Astrocyte (in vitro differentiated cells and primary cell): ENCODE measurements around the gene PYGO2. TPM values are rescaled to one million over a fixed set of nuclear protein-coding genes. Genes with fewer than 3 reads are reported as not detected.

ENCODE experiments used
- DNase-seq: peaks from one replicate; pipeline ENCODE4 v3.0.0-alpha.2; 2010; ENCODE audit warnings: low read depth
- FAIRE-seq: peaks from 2 replicates; lab custom pipeline; 2011; peaks lifted over from hg19 to GRCh38; lab: Jason Lieb, UNC
- H2AFZ ChIP-seq: 2 replicates; pipeline ENCODE4 v1.6.0; 2012; ENCODE audit warnings: low read depth, low read length, inconsistent platforms
- H3K27ac ChIP-seq: 2 replicates; pipeline ENCODE4 v1.5.1; 2011; ENCODE audit warnings: low read depth, low read length, inconsistent platforms
- H3K27me3 ChIP-seq: 2 replicates; pipeline ENCODE4 v1.6.0; 2011; ENCODE audit warnings: low read length, inconsistent platforms; ENCODE audit not compliant: insufficient read depth
- H3K36me3 ChIP-seq: 2 replicates; pipeline ENCODE4 v1.5.1; 2011; ENCODE audit warnings: low read length, inconsistent platforms; ENCODE audit not compliant: insufficient read depth
- H3K4me1 ChIP-seq: 2 replicates; pipeline ENCODE4 v1.5.1; 2011; ENCODE audit warnings: low read length, inconsistent platforms; ENCODE audit not compliant: insufficient read depth
- H3K4me2 ChIP-seq: 2 replicates; pipeline ENCODE4 v1.6.0; 2012; ENCODE audit warnings: low read length, inconsistent platforms
- H3K4me3 ChIP-seq: 2 replicates; pipeline ENCODE4 v1.5.1; 2011; ENCODE audit warnings: low read depth, mild to moderate bottlenecking, low read length, inconsistent platforms; ENCODE audit not compliant: insufficient read depth
- H3K79me2 ChIP-seq: 2 replicates; pipeline ENCODE4 v1.6.0; 2012; ENCODE audit warnings: mild to moderate bottlenecking, low read length, inconsistent platforms; ENCODE audit not compliant: insufficient read depth
- H3K9ac ChIP-seq: 2 replicates; pipeline ENCODE4 v1.6.0; 2012; ENCODE audit warnings: mild to moderate bottlenecking, low read length, inconsistent platforms
- H3K9me3 ChIP-seq: 2 replicates; pipeline ENCODE4 v1.5.1; 2012; ENCODE audit warnings: low read depth, mild to moderate bottlenecking, low read length, inconsistent platforms; ENCODE audit not compliant: insufficient read depth
- H4K20me1 ChIP-seq: 2 replicates; pipeline ENCODE4 v1.6.0; 2012; ENCODE audit warnings: low read length, inconsistent platforms; ENCODE audit not compliant: insufficient read depth
- H3K27ac Mint-ChIP-seq: one replicate; pipeline ENCODE4 v1.8.0; 2021; ENCODE audit warnings: mild to moderate bottlenecking, mixed read lengths; ENCODE audit not compliant: unreplicated experiment
- H3K27me3 Mint-ChIP-seq: one replicate; pipeline ENCODE4 v1.8.0; 2021; ENCODE audit warnings: low read depth, mixed read lengths; ENCODE audit not compliant: unreplicated experiment
- H3K36me3 Mint-ChIP-seq: one replicate; pipeline ENCODE4 v1.8.0; 2021; ENCODE audit warnings: low read depth, mixed read lengths; ENCODE audit not compliant: unreplicated experiment
- H3K4me1 Mint-ChIP-seq: one replicate; pipeline ENCODE4 v1.8.0; 2021; ENCODE audit warnings: low read depth, mixed read lengths; ENCODE audit not compliant: unreplicated experiment
- H3K4me3 Mint-ChIP-seq: one replicate; pipeline ENCODE4 v1.8.0; 2021; ENCODE audit warnings: mild to moderate bottlenecking, moderate library complexity, mixed read lengths; ENCODE audit not compliant: unreplicated experiment
- H3K9me3 Mint-ChIP-seq: one replicate; pipeline ENCODE4 v1.8.0; 2021; ENCODE audit warnings: mild to moderate bottlenecking, mixed read lengths; ENCODE audit not compliant: unreplicated experiment
- EZH2 ChIP-seq: IDR thresholded peaks from 2 replicates; pipeline ENCODE4 v1.6.1; 2012; ENCODE audit warnings: mild to moderate bottlenecking, low read length, inconsistent platforms; ENCODE audit not compliant: insufficient read depth
- total RNA-seq: library from RNA; stranded (reverse); gene quantifications from 2 replicates; pipeline ENCODE4 v1.2.1, GENCODE V29; 2021
- TF ChIP-seq, protein P1 (sequence below): IDR thresholded peaks from 2 replicates; pipeline ENCODE4 v1.5.1; 2011; ENCODE audit warnings: low read depth, mild to moderate bottlenecking, inconsistent platforms, low read length, moderate library complexity; ENCODE audit not compliant: insufficient read depth

Gene PYGO2
- total RNA-seq, 1 donor from 2014 or later: 21.8 TPM

- no peak for TF ChIP-seq EZH2
- TF ChIP-seq, protein P1, sequence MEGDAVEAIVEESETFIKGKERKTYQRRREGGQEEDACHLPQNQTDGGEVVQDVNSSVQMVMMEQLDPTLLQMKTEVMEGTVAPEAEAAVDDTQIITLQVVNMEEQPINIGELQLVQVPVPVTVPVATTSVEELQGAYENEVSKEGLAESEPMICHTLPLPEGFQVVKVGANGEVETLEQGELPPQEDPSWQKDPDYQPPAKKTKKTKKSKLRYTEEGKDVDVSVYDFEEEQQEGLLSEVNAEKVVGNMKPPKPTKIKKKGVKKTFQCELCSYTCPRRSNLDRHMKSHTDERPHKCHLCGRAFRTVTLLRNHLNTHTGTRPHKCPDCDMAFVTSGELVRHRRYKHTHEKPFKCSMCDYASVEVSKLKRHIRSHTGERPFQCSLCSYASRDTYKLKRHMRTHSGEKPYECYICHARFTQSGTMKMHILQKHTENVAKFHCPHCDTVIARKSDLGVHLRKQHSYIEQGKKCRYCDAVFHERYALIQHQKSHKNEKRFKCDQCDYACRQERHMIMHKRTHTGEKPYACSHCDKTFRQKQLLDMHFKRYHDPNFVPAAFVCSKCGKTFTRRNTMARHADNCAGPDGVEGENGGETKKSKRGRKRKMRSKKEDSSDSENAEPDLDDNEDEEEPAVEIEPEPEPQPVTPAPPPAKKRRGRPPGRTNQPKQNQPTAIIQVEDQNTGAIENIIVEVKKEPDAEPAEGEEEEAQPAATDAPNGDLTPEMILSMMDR: no peak
- peaks cover 13% of the 10 kb centered on the region for H3K4me1 Mint-ChIP-seq
- H3K4me3 Mint-ChIP-seq: peak overlapping the region; percentile 97
- peaks cover 33% of the 10 kb centered on the region for H4K20me1 ChIP-seq
- no peak for DNase-seq
- H3K9me3 Mint-ChIP-seq: no peaks in the 10 kb centered on the region
- H3K9me3 ChIP-seq: no peaks in the 10 kb centered on the region
- peak overlapping the region; percentile 86 for H3K9ac ChIP-seq
- H3K27me3 Mint-ChIP-seq: no peaks in the 10 kb centered on the region
- peaks cover 3% of the 10 kb centered on the region for H3K36me3 Mint-ChIP-seq
- H3K4me3 ChIP-seq: peak overlapping the region; percentile 81
- peak overlapping the region; percentile 67 for H2AFZ ChIP-seq
- peaks cover 28% of the 10 kb centered on the region for H3K4me1 ChIP-seq
- no peak for FAIRE-seq
- H3K27ac Mint-ChIP-seq: peak overlapping the region; percentile 95
- H3K36me3 ChIP-seq: no peaks in the 10 kb centered on the region
- peaks cover 48% of the 10 kb centered on the region for H3K79me2 ChIP-seq
- H3K27ac ChIP-seq: no peak overlapping the region
- peak overlapping the region; percentile 93 for H3K4me2 ChIP-seq
- no peaks in the 10 kb centered on the region for H3K27me3 ChIP-seq
These were observed 42.9 kb upstream of the PYGO2 start for GRCh38 chr1:155004352-155005075.

DNA sequence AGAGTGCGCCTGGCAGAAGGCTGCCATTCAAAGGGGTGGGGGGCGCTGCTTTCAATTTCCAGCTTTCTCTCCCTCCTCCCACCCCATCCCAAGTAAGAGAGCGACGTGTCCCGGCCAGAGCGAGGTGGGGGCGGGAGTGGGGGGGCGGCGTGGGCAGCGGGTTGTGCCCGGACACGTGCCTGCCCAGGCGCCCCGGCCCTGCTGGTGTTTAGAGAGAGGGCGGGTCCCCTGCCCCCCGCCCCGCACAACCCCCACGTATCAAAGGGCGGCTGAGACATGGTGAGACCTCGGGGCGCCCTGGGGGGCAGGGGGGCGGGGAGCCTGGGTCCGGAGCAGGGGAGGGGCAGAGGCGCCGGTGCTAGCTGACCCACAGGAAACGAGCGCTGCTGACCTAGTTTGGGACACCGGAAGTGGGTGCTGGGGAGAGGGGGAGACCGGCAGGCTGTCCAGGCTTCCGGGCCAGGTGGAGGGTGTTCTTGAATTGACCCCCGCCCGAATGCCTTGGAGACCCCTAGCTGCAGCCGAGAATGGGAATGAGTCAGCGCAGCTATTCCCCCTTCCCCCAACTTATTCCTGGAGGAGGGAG, 42.3 kb upstream of the PYGO2 start:
- Mint-ChIP-seq H3K27me3 (no peaks in the 10 kb centered on the region), H3K27ac (peak overlapping the region; percentile 95), H3K36me3 (peaks cover 3% of the 10 kb centered on the region), H3K4me1 (peaks cover 15% of the 10 kb centered on the region), H3K9me3 (no peaks in the 10 kb centered on the region), H3K4me3 (peak overlapping the region; percentile 97)
- FAIRE-seq (no peak), DNase-seq (peak; percentile 38)
- Histone ChIP-seq H4K20me1 (peaks cover 31% of the 10 kb centered on the region), H3K27ac (peak overlapping the region; percentile 18), H3K4me2 (peak overlapping the region; percentile 93), H3K36me3 (no peaks in the 10 kb centered on the region), H3K79me2 (peaks cover 48% of the 10 kb centered on the region), H3K9me3 (no peaks in the 10 kb centered on the region), H3K4me1 (peaks cover 29% of the 10 kb centered on the region), H3K9ac (peak overlapping the region; percentile 86), H3K27me3 (no peaks in the 10 kb centered on the region), H3K4me3 (peak overlapping the region; percentile 81), H2AFZ (peak overlapping the region; percentile 67)
- TF ChIP-seq, protein P1: no peak
- TF ChIP-seq EZH2: no peak
